SK-N-SH treated with all-trans-retinoic acid at 6 μM for 48 hours (cell line): Measurements from ENCODE around the gene PTPN7.

Source experiments
- ATAC-seq: fragments of 200-7000 bp; cut with Tn5 transposase; 3 replicates; pipeline ENCODE4 v1.9.1; 2020; ENCODE audit warnings: mild to moderate bottlenecking, moderate library complexity
- ARNTL ChIP-seq: fragments of 450-650 bp; formaldehyde crosslinking; IDR thresholded peaks from 2 replicates; pipeline ENCODE4 v1.5.0; 2020; ENCODE audit warnings: low read depth, mild to moderate bottlenecking, moderate library complexity, borderline replicate concordance
- BACH2 ChIP-seq: fragments of 250-450 bp; sonication (Bioruptor Pico); IDR thresholded peaks from 2 replicates; pipeline ENCODE4 v1.9.0; 2021; ENCODE audit warnings: mild to moderate bottlenecking, borderline replicate concordance
- CSDC2 ChIP-seq: fragments of 250-450 bp; sonication (Bioruptor Pico); IDR thresholded peaks from 2 replicates; pipeline ENCODE4 v1.5.0; 2020; ENCODE audit warnings: mild to moderate bottlenecking, moderate library complexity
- GLIS3 ChIP-seq: fragments of 250-450 bp; sonication (Bioruptor Pico); IDR thresholded peaks from 2 replicates; pipeline ENCODE4 v1.5.0; 2020; ENCODE audit warnings: mild to moderate bottlenecking, moderate library complexity
- ISL1 ChIP-seq: fragments of 250-450 bp; sonication (Bioruptor Pico); IDR thresholded peaks from 2 replicates; pipeline ENCODE4 v2.1.2; 2022; ENCODE audit warnings: mild to moderate bottlenecking, moderate library complexity
- OSR1 ChIP-seq: fragments of 250-450 bp; sonication (Bioruptor Pico); IDR thresholded peaks from 2 replicates; pipeline ENCODE4 v1.8.0; 2022; ENCODE audit warnings: moderate library complexity, mild to moderate bottlenecking, inconsistent platforms
- PATZ1 ChIP-seq: fragments of 250-450 bp; sonication (Bioruptor Pico); IDR thresholded peaks from 2 replicates; pipeline ENCODE4 v1.8.0; 2020; ENCODE audit warnings: mild to moderate bottlenecking, moderate library complexity, borderline replicate concordance
- PPARA ChIP-seq: fragments of 250-450 bp; sonication (Bioruptor Pico); IDR thresholded peaks from 2 replicates; pipeline ENCODE4 v1.5.0; 2020; ENCODE audit warnings: mild to moderate bottlenecking, borderline replicate concordance
- RARB ChIP-seq: fragments of 250-450 bp; sonication (Bioruptor Pico); IDR thresholded peaks from 2 replicates; pipeline ENCODE4 v1.8.0; 2021; ENCODE audit warnings: mild to moderate bottlenecking, moderate library complexity
- SNAI2 ChIP-seq: fragments of 250-450 bp; sonication (Bioruptor Pico); IDR thresholded peaks from 2 replicates; pipeline ENCODE4 v1.5.0; 2020; ENCODE audit warnings: mild to moderate bottlenecking, moderate library complexity
- TOX ChIP-seq: fragments of 250-450 bp; sonication (Bioruptor Pico); IDR thresholded peaks from 2 replicates; pipeline ENCODE4 v1.8.0; 2021; ENCODE audit warnings: mild to moderate bottlenecking, moderate library complexity, borderline replicate concordance
- TSHZ2 ChIP-seq: fragments of 250-450 bp; sonication (Bioruptor Pico); IDR thresholded peaks from 2 replicates; pipeline ENCODE4 v1.5.0; 2020; ENCODE audit warnings: mild to moderate bottlenecking, moderate library complexity
- ZC3H10 ChIP-seq: fragments of 250-450 bp; sonication (Bioruptor Pico); IDR thresholded peaks from 2 replicates; pipeline ENCODE4 v1.5.1; 2021; ENCODE audit warnings: mild to moderate bottlenecking, moderate library complexity
- ZFP3 ChIP-seq: fragments of 250-450 bp; sonication (Bioruptor Pico); IDR thresholded peaks from 2 replicates; pipeline ENCODE4 v1.5.0; 2020; ENCODE audit warnings: mild to moderate bottlenecking, moderate library complexity
- ZFP30 ChIP-seq: fragments of 450-650 bp; formaldehyde crosslinking; IDR thresholded peaks from 2 replicates; pipeline ENCODE4 v1.5.0; 2022; ENCODE audit warnings: mild to moderate bottlenecking, moderate library complexity
- ZNF565 ChIP-seq: fragments of 450-650 bp; formaldehyde crosslinking; conservative IDR thresholded peaks from 2 replicates; pipeline ENCODE4 v1.5.0; 2020; ENCODE audit warnings: low read depth, mild to moderate bottlenecking, moderate library complexity
- ZNF8 ChIP-seq: fragments of 450-650 bp; formaldehyde crosslinking; IDR thresholded peaks from 2 replicates; pipeline ENCODE4 v1.5.0; 2020; ENCODE audit warnings: mild to moderate bottlenecking, moderate library complexity
- TF ChIP-seq, protein P1 (sequence below): fragments of 250-450 bp; sonication (Bioruptor Pico); IDR thresholded peaks from 2 replicates; pipeline ENCODE4 v1.5.1; 2021; ENCODE audit warnings: mild to moderate bottlenecking, moderate library complexity

The PTPN7 gene

GRCh38 chr1:202164271-202165037, 4.1 kb upstream of the PTPN7 start (continued):
- TF ChIP-seq TSHZ2, result no peak
- no peak for TF ChIP-seq SNAI2
- no peak for TF ChIP-seq ZNF8 (CRISPR knock-in tag)
- no peak for TF ChIP-seq BACH2 (CRISPR knock-in tag)
- no peak for TF ChIP-seq PPARA
- TF ChIP-seq, all 23 proteins: peak for 0

DNA sequence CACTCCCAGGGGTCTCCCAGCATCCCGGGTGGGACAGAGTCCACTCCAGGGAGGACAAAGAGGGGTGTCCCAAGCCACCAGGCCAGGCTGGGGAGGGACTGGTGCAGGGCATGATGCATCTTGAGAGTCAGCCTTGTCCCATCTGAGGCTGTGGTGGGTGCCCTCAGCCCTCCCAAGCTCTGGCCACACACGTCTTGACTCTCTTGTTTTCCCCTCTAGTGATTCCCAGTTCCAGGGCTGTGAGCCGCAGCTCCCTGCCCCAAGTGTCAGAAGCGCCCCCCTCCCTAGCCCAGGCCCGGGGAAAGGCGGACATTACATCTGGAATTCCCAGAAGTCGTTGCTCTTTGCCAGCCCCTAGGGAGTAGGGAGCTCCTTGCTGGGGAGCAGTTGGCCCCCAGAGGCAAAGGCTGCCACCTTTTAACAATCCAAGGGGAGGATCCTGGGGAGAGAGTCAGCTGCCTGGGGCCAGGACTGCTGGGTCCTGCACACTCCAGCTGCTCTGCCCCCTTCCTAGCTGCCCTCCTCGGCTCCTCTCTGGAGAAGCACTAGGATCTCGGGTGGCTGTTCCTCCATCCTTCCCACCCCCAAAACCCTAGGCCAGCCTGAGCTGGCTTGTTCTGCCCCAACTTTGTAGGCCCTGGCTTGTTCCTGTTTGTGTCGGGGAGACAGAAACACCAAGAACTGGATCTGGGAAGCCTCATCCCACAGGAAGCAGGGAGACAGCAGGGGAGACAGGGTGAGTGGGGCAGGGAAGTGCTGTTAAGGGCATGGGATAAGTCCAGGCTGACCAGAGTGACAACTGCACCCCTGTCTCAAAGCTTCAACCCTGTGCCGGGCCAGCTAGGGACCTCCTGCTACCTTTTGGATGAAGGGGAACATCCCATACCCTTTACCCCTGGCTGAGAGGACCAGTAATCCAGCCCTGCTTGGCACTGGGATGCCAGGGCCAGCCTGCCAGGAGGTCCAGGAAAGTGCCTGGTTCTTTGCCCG, 3.2 kb upstream of the PTPN7 start:
- no peak for ATAC-seq

More for the DNA sequence above, 3.2 kb upstream of the PTPN7 start:
- TF ChIP-seq ISL1 (CRISPR knock-in tag) (no peak), SNAI2 (no peak), TOX (CRISPR knock-in tag) (no peak), ARNTL (CRISPR knock-in tag) (no peak), PPARA (no peak), CSDC2 (no peak), ZNF565 (CRISPR knock-in tag) (no peak), GLIS3 (CRISPR knock-in tag) (no peak), PATZ1 (CRISPR knock-in tag) (no peak), OSR1 (no peak), ZC3H10 (no peak), TSHZ2 (no peak), RARB (no peak), ZFP3 (CRISPR knock-in tag) (no peak), ZFP30 (CRISPR knock-in tag) (no peak)
- TF ChIP-seq, protein P1, sequence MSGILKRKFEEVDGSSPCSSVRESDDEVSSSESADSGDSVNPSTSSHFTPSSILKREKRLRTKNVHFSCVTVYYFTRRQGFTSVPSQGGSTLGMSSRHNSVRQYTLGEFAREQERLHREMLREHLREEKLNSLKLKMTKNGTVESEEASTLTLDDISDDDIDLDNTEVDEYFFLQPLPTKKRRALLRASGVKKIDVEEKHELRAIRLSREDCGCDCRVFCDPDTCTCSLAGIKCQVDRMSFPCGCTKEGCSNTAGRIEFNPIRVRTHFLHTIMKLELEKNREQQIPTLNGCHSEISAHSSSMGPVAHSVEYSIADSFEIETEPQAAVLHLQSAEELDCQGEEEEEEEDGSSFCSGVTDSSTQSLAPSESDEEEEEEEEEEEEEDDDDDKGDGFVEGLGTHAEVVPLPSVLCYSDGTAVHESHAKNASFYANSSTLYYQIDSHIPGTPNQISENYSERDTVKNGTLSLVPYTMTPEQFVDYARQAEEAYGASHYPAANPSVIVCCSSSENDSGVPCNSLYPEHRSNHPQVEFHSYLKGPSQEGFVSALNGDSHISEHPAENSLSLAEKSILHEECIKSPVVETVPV (CRISPR knock-in tag), result no peak
